H1 (cell line): ENCODE results near the gene SLC1A7. TPM values are rescaled to one million over a fixed set of nuclear protein-coding genes. Genes with fewer than 3 reads are reported as not detected.
A peak's percentile ranks its signal among the peaks of the same experiment; 100 is the strongest.

Experiments used
- CTCF ChIA-PET: fragments of 300-600 bp; sonication (Branson Sonifier 250); formaldehyde crosslinking; loops from one replicate; lab custom pipeline; 2021; ENCODE audit not compliant: partially characterized antibody; lab: Charles Lee
- POLR2A ChIA-PET: fragments of 300-600 bp; sonication (Branson Sonifier 250); formaldehyde crosslinking; loops from one replicate; lab custom pipeline; 2021; ENCODE audit warnings: inconsistent platforms; ENCODE audit not compliant: partially characterized antibody; lab: Charles Lee
- DNase-seq, 2 experiments: peaks; one replicate each; pipeline versions ENCODE4 v3.0.0 to v3.0.0-alpha.2; 2010 to 2022; ENCODE audit warnings: low spot score in 2 of 2, low read depth in 1 of 2, mixed read lengths in 1 of 2
- FAIRE-seq: peaks from 2 replicates; lab custom pipeline; 2011; peaks lifted over from hg19 to GRCh38; lab: Jason Lieb, UNC
- H2AFZ ChIP-seq: 2 replicates; pipeline ENCODE4 v1.8.1; 2012; ENCODE audit warnings: low read length, inconsistent platforms
- H2AK5ac ChIP-seq: 2 replicates; pipeline ENCODE4 v1.6.1; 2013; ENCODE audit warnings: low read depth, low read length
- H2BK120ac ChIP-seq: replicated peaks from 2 replicates; pipeline ENCODE3; 2013; ENCODE audit warnings: low read depth, low read length, inconsistent platforms
- H2BK12ac ChIP-seq: 2 replicates; pipeline ENCODE4 v1.6.1; 2013; ENCODE audit warnings: low read depth, low read length
- H2BK15ac ChIP-seq: 2 replicates; pipeline ENCODE4 v1.6.1; 2013; ENCODE audit warnings: low read length
- H2BK20ac ChIP-seq: 2 replicates; pipeline ENCODE4 v1.6.1; 2013; ENCODE audit warnings: low read length
- H2BK5ac ChIP-seq: 2 replicates; pipeline ENCODE4 v1.6.1; 2013; ENCODE audit warnings: low read depth, low read length
- H3K14ac ChIP-seq: 2 replicates; pipeline ENCODE4 v1.6.1; 2013; ENCODE audit warnings: inconsistent platforms; ENCODE audit not compliant: insufficient read length
- H3K18ac ChIP-seq: 2 replicates; pipeline ENCODE4 v1.6.1; 2013; ENCODE audit warnings: low read length; ENCODE audit errors: extremely low read depth
- H3K23ac ChIP-seq: 2 replicates; pipeline ENCODE4 v1.6.1; 2013; ENCODE audit warnings: inconsistent platforms; ENCODE audit not compliant: insufficient read length
- H3K23me2 ChIP-seq: 2 replicates; pipeline ENCODE4 v1.6.1; 2013; ENCODE audit warnings: low read depth, low read length
- H3K27ac ChIP-seq: 2 replicates; pipeline ENCODE4 v1.6.1; 2011; ENCODE audit warnings: low read depth, low read length, inconsistent platforms
- H3K27me3 ChIP-seq, 4 experiments: replicated peaks in 1 of 4; 1 replicate in 1 of 4; 2 replicates in 3 of 4; pipeline versions ENCODE4 v1.6.1 to v1.8.1; 2011 to 2013; ENCODE audit warnings: low read length in 3 of 4, mild to moderate bottlenecking in 3 of 4, inconsistent platforms in 2 of 4, mixed read lengths in 2 of 4, moderate library complexity in 1 of 4; ENCODE audit not compliant: control insufficient read depth in 3 of 4, insufficient read depth in 3 of 4; ENCODE audit errors: extremely low read depth in 1 of 4
- H3K36me3 ChIP-seq, 4 experiments: 2 replicates each; pipeline versions ENCODE4 v1.6.1 to v1.8.1; 2011 to 2013; ENCODE audit warnings: mild to moderate bottlenecking in 4 of 4, low read length in 3 of 4, moderate library complexity in 2 of 4, control low read depth in 1 of 4, inconsistent platforms in 1 of 4; ENCODE audit not compliant: insufficient read depth in 4 of 4, control insufficient read depth in 2 of 4
- H3K4ac ChIP-seq: replicated peaks from 2 replicates; pipeline ENCODE3; 2013; ENCODE audit warnings: low read length, low read depth, mixed read lengths, inconsistent platforms; ENCODE audit not compliant: insufficient read length
- H3K4me1 ChIP-seq, 4 experiments: replicated peaks in 1 of 4; 1 replicate in 1 of 4; 2 replicates in 3 of 4; pipeline versions ENCODE4 v1.6.1 to v1.8.1; 2011 to 2013; ENCODE audit warnings: low read length in 3 of 4, inconsistent platforms in 2 of 4, mixed read lengths in 1 of 4; ENCODE audit not compliant: insufficient read depth in 4 of 4, control insufficient read depth in 3 of 4
- H3K4me2 ChIP-seq, 2 experiments: 2 replicates each; pipeline versions ENCODE4 v1.6.1 to v1.8.1; 2011 to 2013; ENCODE audit warnings: low read depth in 2 of 2, low read length in 2 of 2, control low read depth in 1 of 2, inconsistent platforms in 1 of 2, mild to moderate bottlenecking in 1 of 2; ENCODE audit not compliant: insufficient read depth in 1 of 2
- H3K4me3 ChIP-seq, 4 experiments: fragments of 200-600, 300-600 bp in 1 of 4; sonication (generic), shearing (Covaris generic), sonication (Bioruptor Twin) in 1 of 4; 2 replicates each; pipeline versions ENCODE4 v1.5.1 to v1.8.1; 2011 to 2016; ENCODE audit warnings: low read length in 4 of 4, low read depth in 3 of 4, control low read depth in 2 of 4, inconsistent platforms in 2 of 4, mild to moderate bottlenecking in 2 of 4, mixed read lengths in 1 of 4, moderate library complexity in 1 of 4; ENCODE audit not compliant: insufficient read depth in 2 of 4; ENCODE audit errors: extremely low read depth in 1 of 4
- H3K56ac ChIP-seq: replicated peaks from 2 replicates; pipeline ENCODE3; 2013; ENCODE audit warnings: low read depth, mild to moderate bottlenecking, mixed read lengths, low read length, inconsistent platforms; ENCODE audit not compliant: insufficient read length
- H3K79me1 ChIP-seq: 2 replicates; pipeline ENCODE4 v1.6.1; 2013; ENCODE audit warnings: low read depth, low read length, control low read depth
- H3K79me2 ChIP-seq, 2 experiments: 2 replicates each; pipeline versions ENCODE4 v1.6.1 to v1.8.1; 2012 to 2013; ENCODE audit warnings: low read length in 2 of 2, mild to moderate bottlenecking in 2 of 2, inconsistent platforms in 1 of 2; ENCODE audit not compliant: insufficient read depth in 2 of 2, control insufficient read depth in 1 of 2
- H3K9ac ChIP-seq, 4 experiments: replicated peaks in 1 of 4; 1 replicate in 1 of 4; 2 replicates in 3 of 4; pipeline versions ENCODE4 v1.6.1 to v1.8.1; 2011 to 2013; ENCODE audit warnings: low read depth in 3 of 4, low read length in 3 of 4, control low read depth in 2 of 4, mild to moderate bottlenecking in 2 of 4, moderate library complexity in 2 of 4, inconsistent platforms in 1 of 4; ENCODE audit errors: extremely low read depth in 1 of 4
- H3K9me3 ChIP-seq, 2 experiments: 2 replicates each; pipeline versions ENCODE4 v1.6.1 to v1.8.1; 2012 to 2013; ENCODE audit warnings: mild to moderate bottlenecking in 2 of 2, moderate library complexity in 2 of 2, control low read depth in 1 of 2, inconsistent platforms in 1 of 2, low read depth in 1 of 2, low read length in 1 of 2, mixed read lengths in 1 of 2; ENCODE audit not compliant: insufficient read depth in 2 of 2
- H4K20me1 ChIP-seq, 2 experiments: replicated peaks in 1 of 2; 2 replicates each; pipeline versions ENCODE3 to v1.8.1; 2011 to 2013; ENCODE audit warnings: inconsistent platforms in 2 of 2, low read length in 2 of 2, mild to moderate bottlenecking in 1 of 2; ENCODE audit not compliant: insufficient read depth in 2 of 2, control insufficient read depth in 1 of 2
- H4K5ac ChIP-seq: 2 replicates; pipeline ENCODE4 v1.6.1; 2013; ENCODE audit warnings: low read length, low read depth, mixed read lengths, inconsistent platforms; ENCODE audit not compliant: insufficient read length
- H4K8ac ChIP-seq: 2 replicates; pipeline ENCODE4 v1.8.0; 2013; ENCODE audit warnings: mild to moderate bottlenecking, moderate library complexity, low read length, inconsistent platforms; ENCODE audit not compliant: insufficient read depth; ENCODE audit errors: extremely low read depth
- H4K91ac ChIP-seq: replicated peaks from 2 replicates; pipeline ENCODE3; 2013; ENCODE audit warnings: low read length, mixed read lengths, inconsistent platforms; ENCODE audit not compliant: insufficient read length
- NRF1 ChIP-seq: IDR thresholded peaks from 2 replicates; pipeline ENCODE4 v1.6.1; 2011; ENCODE audit warnings: mild to moderate bottlenecking, low read depth, low read length, improper control_type of control experiment
- POLR2A ChIP-seq, 2 experiments: IDR thresholded peaks; 1 replicate in 1 of 2; 2 replicates in 1 of 2; pipeline ENCODE4 v1.6.1; 2011; ENCODE audit warnings: low read depth in 2 of 2, low read length in 2 of 2, mild to moderate bottlenecking in 2 of 2; ENCODE audit errors: control extremely low read depth in 1 of 2
- WGBS, 2 experiments: shearing (Covaris generic) in 1 of 2; methylation state at CpG; one replicate each; pipeline versions ENCODE4 v1.1.6 to v1.1.7; 2013 to 2015; ENCODE audit warnings: low lambda C conversion rate in 2 of 2, mixed read lengths in 2 of 2, inconsistent platforms in 1 of 2, low coverage in 1 of 2, missing lambda C conversion rate in 1 of 2; ENCODE audit not compliant: insufficient replicate concordance in 2 of 2, insufficient coverage in 1 of 2, insufficient read length in 1 of 2; ENCODE audit errors: extremely low coverage in 1 of 2, missing lambda C conversion rate in 1 of 2; 5-methylcytosine and 5-hydroxymethylcytosine counted together
- polyA plus RNA-seq, 7 experiments: library from polyadenylated mRNA; depleted of rRNA in 3 of 7; stranded (reverse) in 5 of 7; unstranded in 2 of 7; fragments of >200 nt in 5 of 7; fragments of 200-250 nt in 2 of 7; gene quantifications; 1 replicate in 5 of 7; 2 replicates in 1 of 7; 4 replicates in 1 of 7; pipeline versions ENCODE4 v1.2.1 to v1.2.3, GENCODE V29; 2011 to 2013; ENCODE audit warnings: missing spikeins in 2 of 7, mixed read lengths in 2 of 7
- total RNA-seq: library from RNA; stranded (reverse); fragmentation: NEBNext Ultra II Directional; extraction: Animal tissue kit (Norgen Biotek cat#: 25700); gene quantifications from 2 replicates; pipeline ENCODE4 v1.2.1, GENCODE V29; 2021

SLC1A7 gene
- total and polyA plus RNA-seq, 2 of the 8 experiments (the other 6 are each of a cell fraction or from before 2014, with no cell fraction given) = not detected

DNA sequence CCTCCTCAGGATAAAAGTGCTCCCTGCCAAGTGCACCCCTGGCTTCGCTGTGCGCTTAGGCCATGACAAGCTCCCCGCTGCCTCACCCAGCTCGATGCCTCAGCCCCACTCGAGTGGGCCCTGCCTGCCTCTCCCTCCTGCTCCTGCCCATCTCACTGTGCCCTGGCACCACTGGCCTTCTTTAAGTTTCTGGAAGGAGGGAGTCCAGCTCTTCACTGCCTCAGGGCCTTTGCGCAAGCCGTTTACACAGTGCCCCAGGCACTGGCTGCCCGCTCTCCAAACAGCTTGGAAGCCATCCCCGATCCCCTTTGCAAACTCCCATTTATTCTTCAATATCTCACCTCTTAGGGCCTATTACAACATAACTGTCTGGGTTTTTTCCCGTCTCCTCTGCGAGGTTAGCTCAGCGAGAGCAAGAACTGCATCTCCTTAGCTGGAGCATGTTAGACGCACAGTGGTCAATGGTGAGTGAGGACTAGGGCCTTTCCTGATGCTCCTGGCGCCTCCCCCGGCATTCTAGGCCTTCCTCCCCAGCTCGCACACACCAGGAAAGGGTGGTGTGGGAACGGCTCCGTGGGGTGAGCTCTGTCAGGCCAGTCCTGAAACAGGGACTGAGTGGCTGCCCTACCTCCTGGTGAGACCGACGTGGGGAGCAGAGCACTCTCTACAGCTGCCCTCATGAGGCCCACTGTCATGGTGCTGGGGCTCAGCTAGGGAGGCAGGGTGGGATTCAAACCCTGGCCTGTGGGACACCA, 48.5 kb downstream of the SLC1A7 start:
- POLR2A ChIA-PET = interaction anchor here (0.7 to 1.6 kb wide), 2 partner anchors 9 to 10 kb away, joined by 3 read pairs; no protein-coding TSS in a partner anchor
- no peak for TF ChIP-seq POLR2A (IDR thresholded peaks at IDR 0.05; ENCODE audit: control extremely low read depth in 1 of 2, low read depth in 2 of 2, low read length in 2 of 2)
- TF ChIP-seq NRF1 = no peak

More for the DNA sequence above, 48.5 kb downstream of the SLC1A7 start:
- H2BK20ac ChIP-seq = 0 out of 2 replicates have a peak overlapping the region, but pooled peaks have one; percentile 15
- no peaks in the 10 kb centered on the region for H4K20me1 ChIP-seq
- WGBS, 2 experiments = 91% methylated on average over 20 of the region's 20 CpGs; no CpG with 5 or more reads in 1 of the 2 experiments
- H2BK5ac ChIP-seq = no peak overlapping the region
- H4K5ac ChIP-seq = no peak overlapping the region
- no peak overlapping the region for H4K91ac ChIP-seq
- no peaks in the 10 kb centered on the region; a peak in 1 of 8 replicates for H3K36me3 ChIP-seq
- H3K18ac ChIP-seq = no peak overlapping the region
- no peak overlapping the region for H3K27ac ChIP-seq
- no peaks in the 10 kb centered on the region; a peak in 1 of 7 replicates for H3K27me3 ChIP-seq
- no peak overlapping the region for H2AFZ ChIP-seq
- H3K23me2 ChIP-seq = peaks cover 8% of the 10 kb centered on the region; the same call in 1 of the 2 replicates
- H3K4ac ChIP-seq = no peak overlapping the region
- H3K9ac ChIP-seq = no peak overlapping the region
- no peaks in the 10 kb centered on the region for H3K79me1 ChIP-seq
- no peaks in the 10 kb centered on the region for H3K79me2 ChIP-seq
- H3K9me3 ChIP-seq = peaks cover 7 to 27% of the 10 kb centered on the region in 2 experiments; a peak in 2 of 4 replicates
- no peak overlapping the region for H3K4me3 ChIP-seq
- no peak overlapping the region for H3K23ac ChIP-seq
- H3K14ac ChIP-seq = no peak overlapping the region
- no peak overlapping the region; the same call in 1 of the 2 replicates for H4K8ac ChIP-seq
- H3K56ac ChIP-seq = no peak overlapping the region
- H2BK120ac ChIP-seq = no peak overlapping the region
- H3K4me1 ChIP-seq = no peaks in the 10 kb centered on the region
- DNase-seq (no peak), FAIRE-seq (no peak)
- H2BK15ac ChIP-seq = no peak overlapping the region
- H3K4me2 ChIP-seq = no peak overlapping the region
- CTCF ChIA-PET = interaction anchor here (0.6 to 1.7 kb wide), 7 partner anchors 13 to 1509 kb away, joined by 3 to 6 read pairs (median 3); no protein-coding TSS in a partner anchor
- H2AK5ac ChIP-seq = no peak overlapping the region
- H2BK12ac ChIP-seq = no peak overlapping the region
